ENCODE data around the gene GRHL3.
A peak's percentile ranks its signal among the peaks of the same experiment; 100 is the strongest.
"Not testable (repeated sequence)": the region's sequence is repeated elsewhere in the genome, so short reads cannot be mapped to it uniquely, and the experiment has no call there.

The GRHL3 gene

DNA sequence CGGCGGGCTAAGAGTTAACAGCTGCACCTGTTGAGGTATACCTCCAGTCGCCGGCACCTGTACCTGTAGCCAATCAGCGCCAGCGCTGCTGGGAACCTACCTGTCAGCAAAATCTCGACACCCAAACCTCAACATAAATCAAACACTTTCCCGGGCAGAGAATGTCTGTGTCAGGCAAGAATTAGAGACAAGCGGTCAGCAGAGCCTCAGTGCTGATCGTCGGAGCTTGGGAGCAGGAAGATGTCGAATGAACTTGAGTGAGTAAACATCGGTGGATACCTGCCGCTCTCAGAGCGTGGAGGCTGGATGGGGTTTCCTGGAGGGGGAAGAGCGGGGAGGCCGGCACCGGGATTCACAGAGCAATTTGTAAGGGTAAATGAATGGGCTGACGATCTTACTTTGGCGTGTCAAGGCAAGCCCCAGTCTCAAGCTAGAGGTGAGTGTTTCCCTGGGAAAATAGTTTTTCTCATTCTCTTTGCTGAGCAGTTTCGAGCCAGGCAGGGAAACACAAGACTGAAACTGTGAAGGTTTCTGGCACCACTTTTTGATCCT is at the start of gene GRHL3:
GRHL3 (plus strand) TSS at position 46 of the 552 bp plus-strand sequence; CDS start at position 241, 195 bp downstream.
- peak; percentile 43 for DNase-seq

DNA sequence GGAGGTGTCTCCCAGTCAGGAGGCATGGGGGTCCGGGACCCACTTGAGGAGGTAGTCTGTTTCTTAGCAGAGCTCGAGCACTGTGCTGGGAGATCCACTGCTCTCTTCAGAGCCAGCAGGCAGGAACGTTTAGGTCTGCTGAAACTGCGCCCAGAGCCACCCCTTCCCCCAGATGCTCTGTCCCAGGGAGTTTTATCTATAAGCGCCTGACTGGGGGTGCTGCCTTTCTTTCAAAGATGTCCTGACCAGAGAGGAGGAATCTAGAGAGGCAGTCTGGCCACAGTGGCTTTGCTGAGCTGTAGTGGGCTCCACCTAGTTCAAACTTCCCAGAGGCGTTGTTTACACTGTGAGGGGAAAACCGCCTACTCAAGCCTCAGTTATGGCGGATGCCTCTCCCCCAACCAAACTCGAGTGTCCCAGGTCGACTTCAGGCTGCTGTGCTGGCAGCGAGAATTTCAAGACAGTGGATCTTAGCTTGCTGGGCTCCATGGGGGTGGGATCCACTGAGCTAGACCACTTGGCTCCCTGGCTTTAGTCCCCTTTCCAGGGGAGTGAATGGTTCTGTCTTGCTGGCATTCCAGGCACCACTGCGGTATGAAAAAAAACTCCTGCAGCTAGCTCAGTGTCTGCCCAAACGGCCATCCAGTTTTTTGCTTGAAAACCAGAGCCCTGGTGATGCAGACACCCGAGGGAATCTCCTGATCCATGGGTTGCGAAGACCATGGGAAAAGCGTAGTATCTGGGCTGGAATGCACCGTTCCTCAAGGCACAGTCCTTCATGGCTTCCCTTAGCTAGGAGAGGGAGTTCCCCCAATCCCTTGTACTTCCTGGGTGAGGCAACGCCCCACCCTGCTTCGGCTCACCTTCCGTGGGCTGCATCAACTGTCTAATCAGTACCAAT is 44.7 kb upstream of the GRHL3 start:
- not testable (repeated sequence) for DNase-seq

DNA sequence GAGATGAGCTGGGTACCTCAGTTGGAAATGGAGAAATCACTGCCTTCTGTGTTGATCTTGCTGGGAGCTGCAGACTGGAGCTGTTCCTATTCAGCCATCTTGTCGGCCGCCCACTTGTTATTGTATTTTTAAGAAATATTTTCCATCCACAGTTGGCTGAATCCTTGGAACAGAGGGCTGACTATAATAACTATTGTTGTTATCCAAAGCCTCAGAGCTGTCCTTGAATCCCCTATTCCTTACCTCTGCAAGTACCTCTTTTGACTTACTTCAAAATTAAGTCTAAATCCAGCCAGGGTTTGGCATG is 44.1 kb upstream of the GRHL3 start:
- no peak for DNase-seq

DNA sequence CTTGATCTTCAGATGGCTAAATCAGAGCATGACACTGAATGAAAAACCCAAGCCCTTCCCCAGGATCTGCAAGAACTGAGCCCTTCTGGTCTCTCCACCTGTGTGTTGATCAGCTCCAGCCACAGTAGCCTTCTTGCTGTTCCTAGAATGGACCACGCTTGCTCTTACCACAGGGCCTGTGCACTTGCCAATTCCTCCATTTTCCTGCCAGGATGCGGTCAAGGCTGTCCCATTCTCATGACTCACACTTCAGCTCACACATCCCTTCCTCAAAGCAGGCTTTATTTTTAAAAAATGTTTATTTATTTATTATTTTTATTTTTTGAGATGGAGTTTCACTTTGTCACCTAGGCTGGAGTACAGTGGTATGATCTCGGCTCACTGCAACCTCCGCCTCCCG is 43.6 kb upstream of the GRHL3 start:
- DNase-seq: no peak

DNA sequence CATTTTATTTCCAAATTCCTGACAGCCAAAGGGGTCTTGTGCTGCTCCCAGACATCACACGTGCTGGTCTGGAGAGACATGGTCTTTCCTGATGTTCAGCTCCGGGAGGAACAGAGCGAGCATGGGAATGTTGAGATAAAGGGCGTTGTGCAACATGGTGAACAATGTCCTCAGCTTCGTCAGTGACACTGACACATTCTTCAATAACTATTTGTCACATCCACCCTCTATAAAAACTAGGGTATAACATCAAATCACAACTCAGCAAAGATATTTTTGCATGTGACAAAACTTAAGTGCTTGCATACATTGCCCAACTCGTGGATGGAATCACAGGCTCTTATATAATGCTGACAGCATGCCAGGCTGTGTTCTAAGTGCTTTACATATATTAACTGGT is 42.4 kb upstream of the GRHL3 start:
- DNase-seq: no peak

DNA sequence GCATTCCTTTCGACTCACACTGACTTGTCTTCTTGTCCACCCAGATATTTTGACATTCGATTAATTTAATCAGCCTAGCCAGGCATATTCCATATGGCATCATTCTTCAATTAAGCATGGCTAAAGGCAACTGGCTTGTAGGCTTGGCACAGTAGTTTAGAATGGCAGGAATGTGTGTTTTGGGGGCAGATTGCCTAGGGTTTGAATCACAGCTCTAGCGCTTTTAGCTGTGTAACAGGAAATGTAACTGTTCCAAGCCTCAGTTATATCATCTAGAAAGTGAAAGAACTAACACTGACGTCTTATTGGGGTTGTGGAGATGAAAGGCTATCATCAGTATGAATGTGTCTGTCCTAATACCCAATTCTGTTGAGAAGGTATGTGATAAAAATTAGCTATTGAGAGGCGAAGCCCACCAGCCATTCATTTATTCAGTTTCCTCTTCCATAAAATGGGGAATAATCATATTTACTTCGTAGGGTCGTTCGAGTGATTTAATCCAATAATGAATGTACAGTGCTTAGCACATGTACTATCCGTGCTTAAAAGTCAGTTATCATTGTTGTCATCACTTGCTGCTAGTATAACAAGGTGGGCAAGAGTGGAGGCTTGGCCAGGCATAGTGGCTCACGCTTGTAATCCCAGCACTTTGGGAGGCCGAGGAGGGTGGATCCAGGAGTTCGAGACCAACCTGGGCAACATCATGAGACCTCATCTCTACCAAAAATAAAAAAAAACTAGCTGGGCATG is 41.6 kb upstream of the GRHL3 start:
- no peak for DNase-seq

DNA sequence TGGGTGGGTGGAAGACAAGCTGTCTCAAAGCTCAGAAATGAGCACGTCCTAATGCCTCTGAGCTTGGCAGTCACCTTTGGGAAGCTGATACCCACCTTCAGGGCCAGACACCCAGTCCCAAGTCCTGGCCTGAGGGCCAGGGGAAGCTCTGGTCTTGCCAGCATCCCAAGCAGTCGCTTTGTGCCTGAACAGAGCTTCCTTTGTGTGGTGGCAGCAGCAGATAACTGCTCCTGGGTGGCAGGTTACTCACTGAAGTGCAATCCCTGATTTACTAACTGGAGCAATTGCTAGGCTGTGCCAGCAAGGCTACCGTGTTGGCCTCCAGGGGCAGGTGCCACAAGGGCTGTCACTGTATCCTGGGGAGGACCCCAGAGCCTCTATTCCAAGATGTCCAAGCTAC is 40.4 kb upstream of the GRHL3 start:
- DNase-seq: no peak

DNA sequence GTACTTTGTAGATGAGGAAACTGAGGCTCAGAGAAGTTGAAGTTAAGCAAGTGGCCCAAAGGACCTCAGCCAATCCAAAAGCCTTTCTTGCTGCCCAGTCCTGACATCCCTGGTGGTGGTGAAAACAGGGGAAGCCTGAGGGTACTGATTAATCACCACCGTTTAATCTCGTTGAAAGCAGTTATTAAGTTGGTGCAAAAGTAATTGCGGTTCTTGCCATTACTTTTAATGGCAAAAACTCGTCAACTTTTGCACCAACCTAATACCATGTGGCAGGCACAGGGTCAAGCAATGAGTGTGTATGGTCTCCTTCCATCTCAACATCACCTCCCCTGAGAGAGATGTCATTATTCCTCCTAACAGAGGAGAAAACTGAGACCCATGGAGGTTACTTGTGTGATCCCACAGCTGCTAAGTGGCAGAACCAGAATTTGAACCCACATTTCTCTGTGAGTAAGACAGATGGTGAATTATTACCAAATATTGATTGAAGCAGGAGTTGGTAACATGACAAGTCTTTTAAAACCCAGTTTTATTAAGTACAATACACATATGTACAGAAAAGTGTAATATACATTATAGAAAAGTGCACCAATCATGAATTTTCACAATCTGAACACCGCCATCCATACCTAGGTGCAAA is 39.4 kb upstream of the GRHL3 start:
- DNase-seq: no peak

DNA sequence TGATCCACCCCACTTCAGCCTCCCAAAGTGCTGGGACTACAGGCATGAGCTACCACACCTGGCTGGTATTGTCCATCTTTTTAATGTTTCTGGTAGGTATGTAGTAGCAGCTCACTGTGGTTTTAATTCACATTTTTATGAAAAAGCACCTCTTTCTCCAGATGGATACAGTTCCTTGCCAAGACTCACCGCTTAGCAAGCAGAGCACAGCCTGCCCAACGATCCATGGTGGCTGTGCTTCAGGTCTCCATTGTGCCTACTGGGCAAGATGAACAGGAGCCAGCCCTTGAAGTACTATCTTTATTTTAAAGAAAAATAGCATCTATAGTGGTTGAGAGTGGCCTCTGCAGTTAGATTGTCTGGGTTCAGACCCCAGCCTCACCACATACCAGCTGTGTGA is 37.6 kb upstream of the GRHL3 start:
- no peak for DNase-seq

DNA sequence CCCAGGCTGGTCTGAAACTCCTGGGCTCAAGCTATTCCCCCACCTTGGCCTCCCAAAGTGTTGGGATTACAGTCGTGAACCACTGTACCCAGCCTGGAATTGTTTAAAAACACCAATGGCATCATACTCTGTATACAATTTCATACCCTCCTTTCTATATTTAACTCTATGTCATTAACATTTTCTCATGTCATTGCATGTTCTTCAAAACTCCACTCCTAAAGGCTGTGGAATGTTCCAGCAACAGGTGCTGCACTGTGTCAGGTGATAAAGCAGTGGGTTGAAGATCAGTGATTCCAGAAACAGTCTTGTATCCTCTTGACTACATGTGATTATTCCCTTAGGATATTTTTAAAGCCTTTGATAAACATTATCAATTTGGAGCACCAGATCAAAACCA is 36.7 kb upstream of the GRHL3 start:
- no peak for DNase-seq

DNA sequence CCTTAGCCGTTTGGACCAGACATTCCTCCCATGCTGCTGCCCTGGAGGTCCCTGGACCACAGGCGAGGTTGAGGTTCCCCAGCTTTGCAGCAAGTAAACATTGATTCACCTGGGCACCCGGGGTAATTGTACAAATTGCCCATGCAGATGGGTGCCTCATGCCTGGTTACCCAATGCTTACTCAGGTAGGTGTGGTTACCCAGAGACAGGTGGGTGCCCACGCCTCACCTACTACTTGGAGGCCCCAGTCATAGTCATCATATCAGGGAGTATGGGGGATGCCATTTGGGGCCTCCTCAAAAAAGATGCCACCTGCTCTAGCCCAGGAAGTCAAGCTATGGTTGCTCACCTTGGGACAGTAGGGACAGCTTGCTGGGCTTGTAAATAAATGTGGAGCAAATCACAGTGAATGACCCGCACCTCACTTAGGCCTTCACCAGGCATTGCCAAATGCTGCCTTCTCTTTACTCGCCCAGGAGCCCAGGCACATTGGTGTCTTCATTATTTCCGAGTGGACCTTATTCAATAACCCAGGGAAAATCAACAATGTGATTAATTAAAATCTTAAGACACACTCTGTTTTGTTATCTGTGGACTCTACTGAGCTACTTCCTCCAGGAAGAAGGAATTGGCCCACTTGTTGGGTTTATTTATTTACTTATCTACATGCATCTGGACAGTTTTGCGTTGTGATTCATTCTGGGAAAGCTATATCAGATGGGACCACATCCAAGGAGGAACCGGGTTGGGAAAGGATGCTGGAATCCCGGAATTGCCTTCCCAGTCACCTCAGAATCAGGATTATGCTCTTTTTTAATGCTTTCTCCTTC is 35.6 kb upstream of the GRHL3 start:
- no peak for DNase-seq

DNA sequence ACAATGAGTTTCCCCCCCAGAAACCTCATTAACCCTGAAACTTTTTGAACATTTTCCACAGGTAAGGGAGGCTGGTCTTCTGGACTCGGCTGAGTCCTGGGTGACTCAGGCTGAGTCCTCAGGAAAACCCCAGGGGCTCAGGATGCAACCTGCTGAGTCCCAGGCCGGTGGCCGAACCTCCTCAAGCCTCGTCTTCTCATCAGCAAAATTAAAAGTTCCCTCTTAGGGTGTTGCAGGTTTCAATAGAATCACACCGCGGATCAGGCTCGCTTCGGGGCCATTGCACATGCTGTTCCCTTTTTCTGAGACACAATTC is 35.0 kb upstream of the GRHL3 start:
- no peak for DNase-seq

DNA sequence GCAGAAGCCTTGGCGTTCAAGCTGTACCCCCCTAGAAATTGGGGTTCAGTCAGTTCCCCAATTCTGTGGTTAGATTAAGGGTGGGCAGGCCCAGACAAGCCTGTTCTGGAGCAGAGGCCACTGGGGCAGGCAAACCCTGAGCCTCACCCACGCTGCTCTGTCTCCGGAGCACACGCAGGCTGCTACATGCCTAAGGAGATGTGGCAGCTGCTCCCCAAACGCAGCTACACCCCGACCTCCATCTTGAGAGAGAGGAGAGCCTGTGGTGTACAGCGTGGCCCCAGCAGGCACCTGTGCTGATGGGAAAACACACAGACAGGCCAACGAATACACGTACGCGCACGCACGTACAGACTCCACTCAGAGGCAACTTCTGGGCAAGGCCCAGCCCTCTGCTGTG is 33.9 kb upstream of the GRHL3 start:
- DNase-seq: no peak

DNA sequence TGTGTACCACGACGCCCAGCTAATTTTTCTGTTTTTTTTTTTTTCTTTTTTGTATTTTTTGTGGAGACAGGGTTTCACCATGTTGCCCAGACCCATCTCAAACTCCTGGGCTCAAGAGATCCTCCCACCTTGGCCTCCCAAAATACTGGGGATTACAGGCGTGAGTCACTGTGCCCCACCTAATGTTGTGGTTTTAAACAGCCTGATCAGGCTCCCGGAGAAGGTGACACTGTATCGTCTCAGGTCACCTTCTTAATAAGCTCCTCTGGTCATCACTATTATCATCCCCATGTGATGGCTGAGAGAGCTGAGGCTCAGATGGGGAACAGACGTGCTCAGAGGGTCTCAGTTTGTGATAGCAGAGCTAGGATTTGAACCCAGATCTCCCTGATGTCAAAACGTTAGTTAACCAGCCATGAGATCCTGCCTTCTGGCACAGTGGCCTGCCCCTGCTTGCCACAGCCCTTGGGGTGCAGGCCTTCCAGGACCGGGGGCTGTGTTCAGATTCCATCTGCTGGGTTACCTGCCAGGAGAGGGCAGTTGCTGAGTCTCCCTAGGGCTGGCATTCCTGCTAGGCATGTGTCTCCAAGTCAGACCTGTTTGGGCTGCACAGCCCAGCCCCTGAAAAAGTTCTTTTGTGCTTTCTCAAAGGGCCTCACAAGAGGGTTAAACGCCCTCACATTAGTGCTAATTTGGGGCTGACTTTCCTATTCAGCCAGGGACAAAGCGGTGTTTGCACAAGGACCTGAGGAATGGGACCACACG is 32.7 kb upstream of the GRHL3 start:
- DNase-seq: no peak

DNA sequence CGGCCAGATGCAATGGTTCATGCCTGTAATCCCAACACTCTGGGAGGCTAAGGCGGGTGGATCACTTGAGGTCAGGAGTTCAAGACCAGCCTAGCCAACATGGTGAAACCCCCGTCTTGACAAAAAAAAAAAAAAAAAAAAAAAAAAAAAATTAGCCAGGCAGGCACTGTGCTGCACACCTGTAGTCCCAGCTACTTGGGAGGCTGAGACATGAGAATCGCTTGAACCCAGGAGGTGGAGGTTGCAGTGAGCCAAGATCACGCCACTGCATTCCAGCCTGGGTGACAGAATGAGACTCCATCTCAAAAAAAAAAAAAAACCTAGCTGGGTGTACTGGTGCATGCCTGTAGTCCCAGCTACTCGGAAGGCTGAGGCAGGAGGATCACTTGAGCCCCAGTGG is 31.4 kb upstream of the GRHL3 start:
- DNase-seq: not testable (repeated sequence)

DNA sequence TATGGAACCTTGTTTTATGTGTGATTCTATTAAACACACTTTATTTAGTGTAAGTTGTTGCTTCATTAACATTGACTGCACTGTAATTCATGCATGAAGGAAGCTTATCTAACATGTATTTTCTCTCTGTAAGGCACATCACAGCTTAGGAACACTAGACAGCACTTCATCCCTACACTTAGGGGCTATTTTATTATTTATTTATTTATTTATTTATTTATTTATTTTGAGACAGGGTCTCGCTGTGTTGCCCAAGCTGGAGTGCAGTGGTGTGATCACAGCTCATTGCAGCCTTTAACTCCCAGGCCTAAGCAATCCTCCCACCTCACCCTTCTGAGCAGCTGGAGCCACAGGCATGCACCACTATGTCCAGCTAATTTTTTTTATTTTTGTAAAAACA is 30.7 kb upstream of the GRHL3 start:
- no peak for DNase-seq

DNA sequence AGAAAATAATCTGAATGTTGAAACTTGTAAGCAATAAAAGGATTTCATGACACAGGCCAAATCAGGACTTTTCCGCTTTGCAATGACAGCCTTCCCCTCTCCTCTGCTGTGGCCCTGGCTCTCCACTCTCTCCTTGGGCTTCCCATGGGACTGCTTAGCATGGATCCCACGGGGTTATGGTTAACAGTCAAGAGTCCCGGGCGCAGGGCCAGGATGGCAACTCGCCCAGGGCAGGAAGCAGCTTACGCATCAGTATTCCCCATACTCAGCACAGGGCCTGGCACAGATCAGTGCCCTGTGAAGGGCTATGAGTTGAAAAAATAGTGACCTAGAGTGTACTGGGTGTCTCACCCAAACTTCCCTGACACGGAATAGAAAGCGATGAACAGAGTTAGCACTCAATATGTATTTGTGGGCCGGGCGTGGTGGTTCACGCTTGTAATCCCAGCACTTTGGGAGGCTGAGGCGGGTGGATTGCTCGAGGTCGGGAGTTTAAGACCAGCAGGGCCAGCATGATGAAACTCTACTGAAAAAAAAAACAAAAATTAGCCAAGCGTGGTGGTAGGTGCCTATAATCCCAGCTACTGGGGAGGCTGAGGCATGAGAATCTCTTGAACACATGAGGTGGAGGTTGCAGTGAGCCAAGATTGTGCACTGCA is 29.1 kb upstream of the GRHL3 start:
- DNase-seq: peak; percentile 31

DNA sequence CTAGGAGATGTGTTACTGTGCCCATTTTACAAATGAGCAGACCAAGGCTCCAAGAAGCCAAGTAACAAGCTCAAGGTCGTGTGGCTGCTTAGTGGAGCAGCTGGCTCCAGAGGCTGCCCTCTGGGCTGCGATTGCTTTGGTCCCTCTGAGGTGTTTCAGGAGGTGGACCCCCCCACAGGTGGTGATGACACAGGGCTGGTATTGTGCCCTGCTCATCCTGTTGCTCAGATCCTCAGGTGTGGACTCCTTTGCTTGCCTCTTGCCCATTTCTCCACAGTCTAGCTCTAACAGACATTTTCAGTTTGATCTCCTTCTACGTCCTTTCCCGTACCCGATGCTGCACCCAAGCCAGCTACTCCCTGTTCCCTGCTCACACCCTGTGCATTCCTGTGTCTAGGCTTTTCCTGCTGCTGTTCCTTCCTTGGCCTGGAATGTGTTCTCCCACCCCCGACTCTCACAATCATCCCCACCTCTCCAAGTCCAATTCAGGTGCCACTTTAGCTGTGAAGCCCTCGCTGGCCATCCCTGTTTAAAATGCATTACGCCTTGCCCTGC is 28.1 kb upstream of the GRHL3 start:
- DNase-seq: no peak

DNA sequence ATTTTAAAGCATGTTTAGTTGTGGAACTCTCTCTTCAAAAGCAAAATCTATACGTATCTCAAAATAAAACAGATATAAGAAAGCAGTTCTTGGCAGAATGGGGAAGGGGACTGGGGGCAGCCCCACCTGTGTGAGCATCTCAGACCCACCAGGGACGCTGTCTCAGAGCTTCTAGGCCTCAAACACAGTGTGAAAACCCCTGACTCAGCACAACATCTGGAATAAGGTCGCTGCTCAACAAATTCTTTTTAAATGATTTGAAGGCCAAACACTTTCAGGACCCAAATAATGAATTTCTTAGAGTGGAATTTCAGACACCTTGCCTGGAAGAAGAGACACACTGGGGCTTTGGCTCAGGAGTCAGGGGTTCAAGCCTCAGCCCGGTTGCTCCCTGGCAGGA is 27.1 kb upstream of the GRHL3 start:
- DNase-seq: no peak

DNA sequence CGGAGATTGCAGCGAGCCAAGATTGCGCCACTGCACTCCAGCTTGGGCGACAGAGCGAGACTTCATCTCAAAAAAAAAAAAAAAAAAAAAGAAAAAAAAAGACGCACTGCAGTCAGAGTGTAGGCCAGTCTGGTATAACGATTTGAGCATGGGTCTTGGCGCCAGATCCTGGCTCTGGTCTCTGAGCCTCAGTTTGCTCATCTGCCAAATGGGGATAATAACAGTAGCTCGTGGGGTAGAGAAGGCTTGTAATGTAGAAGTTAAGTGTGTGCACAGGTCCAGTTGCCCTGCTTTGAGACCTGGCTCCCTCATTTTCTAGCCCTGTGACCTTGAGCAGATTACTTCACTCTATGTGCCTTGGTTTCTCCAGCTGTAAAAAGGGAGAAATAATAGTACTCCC is 26.3 kb upstream of the GRHL3 start:
- DNase-seq: no peak
